HTR-8/SVneo (cell line): ENCODE results near the gene CUL5.
"Not testable (repeated sequence)": the region's sequence is repeated elsewhere in the genome, so short reads cannot be mapped to it uniquely, and the experiment has no call there.

Experiments
- DNase-seq: peaks from one replicate; pipeline ENCODE4 v3.0.0; 2011; ENCODE audit warnings: low spot score, mixed read lengths; ENCODE audit not compliant: insufficient read length
- FAIRE-seq: peaks from 2 replicates; lab custom pipeline; 2011; peaks lifted over from hg19 to GRCh38; lab: Jason Lieb, UNC

CUL5 gene

DNA sequence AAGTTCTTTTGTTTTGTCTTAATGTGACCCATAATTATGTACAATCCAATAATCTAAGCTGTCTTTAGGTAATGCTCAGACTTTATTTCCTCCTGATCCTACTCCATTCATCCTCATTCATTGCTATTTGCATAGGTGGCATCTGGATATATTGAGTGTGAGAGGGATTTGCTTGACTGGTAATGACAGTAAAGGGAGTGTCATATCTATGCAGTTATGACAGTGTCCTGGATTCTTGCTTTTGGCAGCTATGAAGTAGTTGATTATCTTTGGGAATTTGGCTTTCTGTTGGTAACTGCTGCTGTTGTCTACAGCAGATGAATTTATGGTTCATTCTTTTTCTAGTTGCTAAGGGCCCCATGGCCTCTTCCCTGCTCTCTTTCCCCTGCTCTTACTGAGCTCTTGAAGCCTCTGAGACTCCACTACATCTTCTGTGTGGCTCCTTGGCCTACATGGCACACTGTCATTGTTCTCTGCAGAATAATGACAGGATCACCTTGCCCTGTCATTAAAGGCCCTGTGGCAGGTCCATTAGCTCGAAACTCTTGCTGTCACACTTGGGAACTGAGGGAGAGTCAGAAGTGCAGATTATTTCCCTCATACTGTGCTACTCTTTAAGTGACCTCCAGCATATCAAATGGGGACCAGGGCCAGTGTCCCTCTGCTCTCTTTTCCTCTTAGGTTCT, 92.5 kb downstream of the CUL5 start:
- FAIRE-seq (peak; percentile 33), DNase-seq (no peak)

DNA sequence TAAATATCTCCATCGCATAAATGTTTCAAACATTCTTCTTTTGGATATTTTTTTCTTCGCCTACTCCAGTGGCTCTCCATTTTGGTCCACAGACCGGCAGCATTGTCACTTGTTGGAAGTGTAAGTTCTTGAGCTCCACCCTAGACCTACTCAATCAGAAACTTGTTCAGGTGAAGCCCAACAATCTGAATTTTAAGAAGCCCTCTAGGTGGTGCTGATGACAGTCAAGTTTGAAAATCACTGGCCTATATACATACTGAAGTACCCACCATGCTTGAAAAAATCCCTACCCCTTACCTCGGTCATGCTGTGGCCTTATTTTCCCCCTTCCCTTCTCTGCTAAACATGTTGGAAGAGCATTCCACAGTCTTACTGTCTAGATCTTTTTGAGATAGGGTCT, 102.4 kb downstream of the CUL5 start:
- no peak for DNase-seq
- peak; percentile 73 for FAIRE-seq

DNA sequence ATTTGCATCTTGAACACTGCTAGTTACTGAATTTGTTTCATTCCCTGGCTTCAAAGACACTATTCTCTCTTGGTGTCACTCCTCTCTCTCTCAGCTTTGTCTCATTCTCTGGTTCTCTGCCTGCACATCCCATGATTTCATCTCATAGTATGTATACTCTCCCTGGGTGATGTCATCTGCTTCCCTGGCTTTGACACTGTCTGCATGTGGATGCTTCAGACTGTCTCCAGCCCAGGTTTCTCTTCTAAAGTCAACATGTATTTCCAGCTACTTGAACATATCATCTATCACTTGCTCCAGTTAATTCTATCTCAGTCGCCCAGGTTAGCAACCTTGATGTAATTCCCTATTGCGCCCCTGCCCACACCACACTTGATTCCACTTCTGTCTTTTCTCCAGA, 103.4 kb downstream of the CUL5 start:
- no peak for DNase-seq
- no peak for FAIRE-seq

DNA sequence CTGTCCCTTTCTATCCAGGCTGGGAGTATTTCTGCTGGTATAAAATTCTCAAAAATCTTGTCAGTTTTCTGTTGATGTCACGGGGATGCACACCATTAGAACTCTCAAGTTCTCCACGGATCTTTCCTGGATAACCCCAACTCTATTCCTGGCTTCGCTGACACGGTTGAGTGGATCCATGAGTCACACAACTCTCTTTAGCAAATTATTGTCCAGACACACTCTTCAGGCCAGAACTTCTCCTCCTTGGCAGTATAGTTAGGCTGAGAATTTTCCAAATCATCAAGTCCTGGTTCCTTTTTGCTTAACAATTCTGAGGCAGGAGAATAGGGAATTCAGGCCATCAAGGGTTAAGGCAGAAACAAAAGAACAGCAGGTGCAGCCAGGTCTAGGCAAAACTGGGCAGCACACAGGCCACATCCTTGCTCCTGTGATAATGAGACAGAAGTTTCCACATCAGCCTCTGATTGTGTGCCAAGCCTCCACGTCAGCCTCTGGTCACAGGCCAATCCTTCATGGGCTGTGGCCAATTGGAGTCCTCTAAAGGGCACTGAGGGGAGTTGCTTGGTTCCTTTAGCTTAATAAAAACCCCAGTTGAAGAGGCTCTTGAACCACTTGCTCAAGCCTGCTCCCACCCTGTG, 106.9 kb downstream of the CUL5 start:
- no peak for DNase-seq
- no peak for FAIRE-seq

DNA sequence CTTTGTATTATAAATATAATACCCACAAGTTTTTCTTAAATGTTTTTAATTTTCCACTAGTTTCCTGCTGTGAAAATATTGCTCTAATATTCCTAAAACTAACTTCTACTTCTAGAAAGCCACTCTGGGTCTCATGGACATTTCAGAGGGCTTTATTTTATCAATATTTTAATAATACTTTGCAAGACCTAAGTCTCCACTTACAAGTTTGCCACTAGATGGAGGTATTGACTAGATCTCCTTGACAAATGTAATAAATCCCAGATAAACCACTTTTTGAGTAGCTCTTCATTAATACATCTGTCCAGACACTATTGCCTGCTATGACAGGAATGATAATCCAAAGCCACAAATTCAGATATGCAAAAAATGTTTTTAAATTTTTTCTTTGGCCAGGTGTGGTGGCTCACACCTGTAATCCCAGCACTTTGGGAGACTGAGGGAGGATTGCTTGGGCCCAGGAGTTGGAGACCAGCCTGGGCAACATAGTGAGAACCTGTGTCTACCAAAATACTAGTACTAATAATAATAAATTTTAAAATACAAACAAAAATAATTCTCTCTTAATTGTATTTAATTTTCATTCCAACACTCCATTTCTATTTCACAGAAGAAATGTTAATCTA, 109.2 kb downstream of the CUL5 start:
- no peak for FAIRE-seq
- DNase-seq: peak; percentile 75

DNA sequence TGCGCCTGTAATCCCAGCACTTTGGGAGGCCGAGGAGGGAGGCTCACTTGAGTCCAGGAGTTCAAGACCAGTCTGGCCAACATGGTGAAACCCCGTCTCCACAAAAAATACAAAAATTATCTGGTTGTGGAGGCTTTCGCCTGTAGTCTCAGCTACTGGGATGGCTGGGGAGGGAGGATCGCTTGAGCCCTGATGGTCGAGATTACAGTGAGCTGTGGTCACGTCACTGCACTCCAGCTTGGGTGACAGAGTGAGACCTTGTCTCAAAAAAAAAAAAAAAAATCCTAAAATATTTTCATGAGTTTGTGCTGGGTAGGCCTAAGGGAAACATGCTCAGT, 112.2 kb downstream of the CUL5 start:
- not testable (repeated sequence) for DNase-seq, FAIRE-seq

DNA sequence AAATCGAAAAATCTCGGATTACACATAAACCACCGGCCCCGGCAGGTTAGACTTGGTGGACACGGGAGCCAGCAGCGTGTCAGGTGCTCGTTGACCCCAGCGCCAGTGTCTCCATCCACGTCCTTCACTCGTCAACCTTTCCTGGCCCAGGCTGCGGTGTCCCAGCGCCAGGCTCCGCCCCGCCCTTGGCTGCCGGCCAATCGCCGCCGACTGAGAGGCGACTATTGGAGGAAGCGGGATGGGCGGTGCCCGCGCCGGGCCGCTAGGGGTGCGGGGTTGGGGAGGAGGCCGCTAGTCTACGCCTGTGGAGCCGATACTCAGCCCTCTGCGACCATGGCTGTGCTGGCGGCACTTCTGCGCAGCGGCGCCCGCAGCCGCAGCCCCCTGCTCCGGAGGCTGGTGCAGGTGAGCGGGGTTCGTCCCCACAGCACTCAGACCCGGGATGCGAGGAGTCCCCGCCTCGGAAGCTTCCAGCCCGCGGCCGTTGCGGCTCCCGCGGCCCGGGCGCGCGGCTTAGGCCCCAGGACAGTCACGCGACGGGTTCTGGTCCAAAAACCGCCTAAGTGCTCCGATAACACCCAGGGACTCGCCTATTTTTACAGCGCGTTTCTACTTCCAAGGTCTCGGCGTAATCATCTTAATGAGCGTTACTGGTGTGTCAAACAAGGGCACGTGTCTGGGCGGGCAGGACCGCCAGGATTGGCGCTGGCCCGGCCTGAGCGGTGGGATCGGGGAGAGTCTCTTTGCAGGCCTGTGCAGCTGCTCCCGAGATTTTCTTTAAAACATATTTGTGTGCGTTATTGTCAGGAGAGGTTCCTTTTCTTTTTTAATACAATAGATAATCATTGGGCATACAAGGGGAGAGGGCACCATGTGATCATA, 112.8 kb downstream of the CUL5 start, which contains the start of gene ACAT1:
Gene ACAT1, plus strand, starts transcription at position 294 of the 882 bp plus-strand sequence. Its CDS starts 40 bp downstream, at position 334.
- FAIRE-seq: peak; percentile 99
- peak; percentile 95 for DNase-seq

DNA sequence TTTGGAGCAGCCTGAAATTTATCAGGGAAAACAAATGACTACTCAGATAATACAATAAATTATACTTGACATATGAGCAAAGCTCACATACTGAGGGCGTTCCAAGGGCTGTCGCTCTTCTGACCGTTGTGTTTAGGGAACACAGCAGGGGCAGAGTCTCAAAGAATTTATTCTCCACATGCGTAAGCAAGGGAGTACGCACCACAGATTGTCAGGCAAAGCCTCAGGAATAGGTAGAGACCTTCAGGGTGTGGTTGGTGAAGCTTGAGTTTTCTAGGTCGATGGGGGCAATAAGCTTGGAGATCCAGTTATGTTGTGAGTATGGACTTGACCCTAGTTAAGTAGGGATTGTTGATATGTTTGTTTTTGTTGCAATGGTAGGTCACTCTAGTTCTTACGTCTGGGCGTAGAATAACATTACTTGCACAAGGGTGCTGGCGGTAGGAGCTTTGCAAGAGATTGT, 113.5 kb downstream of the CUL5 start:
- FAIRE-seq: peak; percentile 31
- peak; percentile 34 for DNase-seq

DNA sequence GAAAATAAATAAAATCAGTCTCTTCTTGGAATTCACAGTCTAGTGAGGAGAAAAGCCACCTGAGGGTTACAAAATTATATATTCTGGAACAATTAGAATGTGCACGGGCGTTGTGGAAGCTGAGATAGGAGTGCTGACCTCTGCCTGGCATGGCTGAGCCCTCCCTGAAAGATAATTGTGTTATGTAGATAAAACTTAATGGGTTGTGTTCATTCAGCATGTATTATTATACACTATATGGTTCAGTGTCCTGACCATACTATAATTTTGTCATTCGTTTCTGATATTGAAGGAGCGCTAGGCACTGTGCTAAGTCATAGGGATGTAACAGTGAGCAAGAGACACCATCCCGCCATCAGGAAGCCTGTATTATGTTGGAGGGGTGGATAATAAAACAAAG, 116.4 kb downstream of the CUL5 start:
- DNase-seq: no peak
- no peak for FAIRE-seq

DNA sequence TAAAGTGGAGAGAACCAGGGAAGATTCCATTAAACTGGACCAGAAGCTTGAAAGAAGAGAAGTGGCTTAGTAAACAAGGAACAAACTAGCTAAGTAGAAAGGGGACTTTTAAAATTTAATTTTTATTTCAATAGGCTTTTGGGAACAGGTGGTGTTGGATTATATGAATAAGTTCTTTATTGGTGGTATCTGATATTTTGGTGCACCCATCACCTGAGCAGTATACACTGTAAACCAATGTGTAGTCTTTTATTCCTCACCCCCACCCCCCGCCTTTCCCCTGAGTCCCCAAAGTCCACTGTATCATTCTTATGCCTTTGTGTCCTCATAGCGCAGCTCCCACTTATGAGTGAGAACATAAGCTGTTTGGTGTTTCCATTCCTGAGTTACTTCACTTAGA, 120.1 kb downstream of the CUL5 start:
- DNase-seq (no peak), FAIRE-seq (no peak)

DNA sequence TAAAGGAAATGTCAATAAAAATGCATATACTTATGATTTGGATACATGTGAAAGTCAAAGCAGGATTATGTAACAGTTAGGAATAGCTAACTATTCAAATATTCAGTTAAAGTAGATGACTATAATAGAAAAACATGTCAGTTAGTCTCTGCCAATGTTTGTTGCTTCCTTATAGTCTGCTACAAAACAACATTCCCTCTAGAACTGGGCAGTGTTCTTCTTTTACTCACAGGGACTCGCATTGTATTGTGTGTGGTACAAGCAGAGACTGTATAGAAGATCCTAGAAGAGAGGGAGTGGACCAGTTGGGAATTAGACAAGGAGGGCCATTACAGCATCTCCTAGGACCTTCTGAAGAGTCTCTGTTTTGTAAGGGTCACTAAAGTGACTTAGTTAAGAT, 123.3 kb downstream of the CUL5 start:
- DNase-seq: no peak
- FAIRE-seq: no peak

DNA sequence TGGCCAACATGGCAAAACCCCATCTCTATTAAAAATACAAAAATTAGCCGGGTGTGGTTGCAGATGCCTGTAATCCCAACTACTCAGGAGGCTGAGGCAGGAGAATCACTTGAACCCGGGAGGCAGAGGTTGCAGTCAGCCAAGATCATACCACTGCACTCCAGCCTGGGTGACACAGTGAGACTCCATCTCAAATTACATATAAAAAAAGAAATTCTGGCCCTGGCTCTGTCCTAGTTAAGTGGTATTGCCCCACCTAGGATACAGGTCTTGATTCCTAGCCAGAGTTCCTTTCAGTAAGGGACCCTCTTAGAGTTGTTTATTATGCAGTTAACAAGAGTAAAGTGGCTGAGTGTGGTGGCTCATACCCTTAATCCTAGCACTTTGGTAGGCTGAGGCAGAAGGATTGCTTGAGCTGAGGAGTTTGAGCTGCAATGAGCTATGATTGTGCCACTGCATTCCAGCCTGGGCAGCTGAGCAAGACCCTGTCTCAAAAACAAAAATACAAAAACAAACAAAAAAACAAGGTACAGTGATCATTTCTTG, 124.4 kb downstream of the CUL5 start:
- FAIRE-seq, DNase-seq: not testable (repeated sequence)

DNA sequence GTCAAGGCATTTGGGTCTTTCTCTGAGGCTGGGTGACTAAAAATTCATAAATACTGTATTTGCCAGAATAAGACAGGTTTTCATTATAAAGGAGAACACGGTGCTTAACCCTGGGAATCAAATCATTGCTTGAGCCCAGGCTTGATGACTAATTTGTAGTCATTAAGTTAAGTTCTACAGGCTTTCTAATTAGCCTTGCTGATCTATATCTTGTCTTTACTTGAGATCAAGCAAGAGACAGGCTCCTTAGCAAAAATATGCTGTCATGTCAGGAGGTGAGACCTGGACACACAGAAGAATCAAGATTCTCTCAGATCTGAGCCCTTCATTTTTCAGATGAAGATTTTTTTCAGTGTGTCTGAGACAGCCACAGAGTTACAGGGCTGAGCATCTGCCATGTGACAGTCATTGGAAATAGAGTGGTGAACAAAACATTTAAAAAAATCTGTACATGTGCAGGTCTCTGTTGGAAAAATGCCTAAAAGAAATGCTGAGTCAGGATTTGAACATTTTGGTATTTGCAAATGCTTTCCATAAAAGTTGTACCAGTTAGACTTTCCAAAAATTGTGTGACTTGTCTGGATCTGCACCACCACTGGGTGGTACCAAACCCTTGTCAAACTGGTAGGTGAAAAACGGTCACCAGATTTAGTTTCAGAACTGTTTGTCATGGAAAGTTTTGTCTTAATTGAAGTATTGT, 127.3 kb downstream of the CUL5 start:
- DNase-seq: no peak
- FAIRE-seq: no peak

DNA sequence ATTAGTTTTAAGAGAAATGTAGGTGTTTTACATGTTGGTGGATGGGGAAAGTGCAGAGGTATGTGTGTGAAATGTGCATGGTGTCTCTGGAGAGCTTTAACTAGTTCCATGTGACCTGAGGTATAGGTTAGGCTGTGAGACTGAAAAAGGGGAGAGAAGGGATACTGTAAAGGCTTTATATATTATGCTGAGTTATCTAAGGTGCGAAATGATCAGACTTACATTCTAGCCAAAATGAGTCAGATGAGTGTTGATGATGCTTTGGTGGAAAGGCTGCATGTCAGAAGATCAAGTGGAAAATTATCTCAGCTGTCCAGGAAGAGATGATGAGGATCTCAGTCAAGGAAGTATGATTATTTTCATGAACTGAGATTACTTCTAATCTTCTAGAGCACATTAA, 128.5 kb downstream of the CUL5 start:
- no peak for FAIRE-seq
- DNase-seq: no peak

DNA sequence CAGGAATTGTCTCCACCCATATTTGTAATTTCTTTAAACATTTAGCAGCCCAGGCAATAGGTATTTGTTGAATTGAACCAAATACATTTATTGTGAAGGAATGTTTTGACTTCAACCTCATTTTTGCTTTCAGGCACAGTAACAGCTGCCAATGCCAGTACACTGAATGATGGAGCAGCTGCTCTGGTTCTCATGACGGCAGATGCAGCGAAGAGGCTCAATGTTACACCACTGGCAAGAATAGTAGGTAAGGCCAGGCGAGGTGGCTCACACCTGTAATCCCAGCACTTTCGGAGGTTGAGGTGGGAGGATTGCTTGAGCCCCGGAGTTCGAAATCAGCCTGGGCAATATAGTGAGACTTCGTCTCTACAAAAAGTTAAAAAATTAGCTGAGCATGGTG, 133.6 kb downstream of the CUL5 start:
- DNase-seq (no peak), FAIRE-seq (peak; percentile 51)

DNA sequence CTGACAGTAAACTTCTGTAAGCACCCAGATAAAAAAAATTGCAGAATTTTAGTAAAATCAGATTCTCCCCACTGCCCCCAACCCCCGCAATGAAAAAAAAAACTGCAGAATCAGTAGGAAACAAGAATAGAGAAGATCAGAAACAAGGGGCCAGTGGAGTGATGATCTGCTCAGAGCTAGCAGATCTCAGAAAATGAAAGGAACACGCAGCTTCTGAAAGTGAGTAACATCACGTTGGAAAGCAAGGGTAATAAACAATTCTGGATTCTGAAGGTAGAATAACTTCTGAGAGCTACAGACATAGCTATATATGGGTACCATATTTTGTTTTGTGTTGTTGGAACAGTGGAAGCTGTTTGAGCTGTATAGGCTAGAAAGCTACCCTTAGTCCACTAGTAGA, 135.9 kb downstream of the CUL5 start:
- FAIRE-seq: no peak
- DNase-seq: no peak

DNA sequence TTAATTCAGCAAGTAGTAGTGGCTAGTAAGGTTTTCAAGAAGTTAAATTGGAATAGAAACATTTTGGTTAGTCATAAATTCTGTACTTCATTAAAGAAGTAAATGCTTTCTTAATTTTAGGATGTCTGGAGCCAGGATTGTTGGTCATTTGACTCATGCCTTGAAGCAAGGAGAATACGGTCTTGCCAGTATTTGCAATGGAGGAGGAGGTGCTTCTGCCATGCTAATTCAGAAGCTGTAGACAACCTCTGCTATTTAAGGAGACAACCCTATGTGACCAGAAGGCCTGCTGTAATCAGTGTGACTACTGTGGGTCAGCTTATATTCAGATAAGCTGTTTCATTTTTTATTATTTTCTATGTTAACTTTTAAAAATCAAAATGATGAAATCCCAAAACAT, 138.5 kb downstream of the CUL5 start:
- DNase-seq (no peak), FAIRE-seq (no peak)

DNA sequence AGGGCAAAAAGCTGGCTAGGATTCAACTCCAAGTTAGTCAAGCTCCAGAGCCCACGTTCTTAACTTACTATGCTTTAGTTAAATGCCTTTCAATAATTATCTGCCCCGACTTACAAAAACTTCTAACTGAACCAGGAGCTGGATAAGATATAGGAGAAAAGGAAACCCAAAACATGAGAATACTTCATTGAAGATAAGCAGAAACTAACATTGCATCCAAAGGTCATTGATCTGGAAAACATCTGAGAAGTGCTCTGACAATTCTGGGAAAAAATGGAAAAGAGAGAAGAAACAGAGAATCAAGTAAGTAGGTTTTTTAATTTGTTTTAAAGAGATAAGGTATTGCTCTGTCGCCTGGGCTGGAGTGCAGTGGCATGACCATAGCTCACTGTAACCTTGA, 139.9 kb downstream of the CUL5 start:
- DNase-seq (no peak), FAIRE-seq (no peak)

DNA sequence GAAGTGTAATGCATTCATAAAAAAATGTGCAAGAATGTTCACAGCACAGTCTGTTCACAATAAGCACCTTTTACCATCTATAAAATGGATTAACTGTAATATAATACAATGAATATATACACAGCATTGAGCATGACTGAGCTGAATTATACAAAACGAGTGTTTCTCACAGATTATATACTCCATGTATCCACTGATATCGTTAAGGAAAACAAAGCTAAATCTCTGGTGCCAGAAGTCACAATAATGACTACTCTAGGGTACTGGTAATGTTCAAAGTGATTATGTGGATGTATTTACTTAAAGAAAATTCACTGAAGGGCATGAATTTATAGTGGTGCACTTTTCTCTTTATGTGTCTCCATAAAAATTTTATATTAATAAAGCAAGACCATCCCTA, 145.9 kb downstream of the CUL5 start:
- FAIRE-seq (no peak), DNase-seq (no peak)
